Measurements from ENCODE around the gene BSCL2.
A peak's percentile ranks its signal among the peaks of the same experiment; 100 is the strongest.

BSCL2 gene

DNA sequence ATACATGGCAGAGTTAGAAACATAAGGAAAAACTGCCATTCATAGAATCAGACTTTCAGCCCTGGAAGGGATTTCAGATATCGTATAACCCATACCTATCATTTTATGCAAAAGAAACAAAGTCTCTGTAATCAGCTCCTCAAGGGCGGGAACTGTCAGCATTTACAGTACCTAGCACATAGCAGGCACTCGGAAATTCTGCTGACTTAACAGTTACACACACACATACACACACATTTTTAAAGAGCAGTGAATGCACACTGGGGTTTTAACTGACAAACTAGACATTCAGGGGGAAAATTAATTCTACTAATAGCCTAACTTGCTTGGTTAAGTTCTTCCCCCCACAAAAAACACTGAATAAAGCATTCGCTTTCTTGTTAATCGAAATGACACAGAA lies 9.0 kb upstream of the BSCL2 start:
- no peak for DNase-seq (ENCODE audit: low read depth)

DNA sequence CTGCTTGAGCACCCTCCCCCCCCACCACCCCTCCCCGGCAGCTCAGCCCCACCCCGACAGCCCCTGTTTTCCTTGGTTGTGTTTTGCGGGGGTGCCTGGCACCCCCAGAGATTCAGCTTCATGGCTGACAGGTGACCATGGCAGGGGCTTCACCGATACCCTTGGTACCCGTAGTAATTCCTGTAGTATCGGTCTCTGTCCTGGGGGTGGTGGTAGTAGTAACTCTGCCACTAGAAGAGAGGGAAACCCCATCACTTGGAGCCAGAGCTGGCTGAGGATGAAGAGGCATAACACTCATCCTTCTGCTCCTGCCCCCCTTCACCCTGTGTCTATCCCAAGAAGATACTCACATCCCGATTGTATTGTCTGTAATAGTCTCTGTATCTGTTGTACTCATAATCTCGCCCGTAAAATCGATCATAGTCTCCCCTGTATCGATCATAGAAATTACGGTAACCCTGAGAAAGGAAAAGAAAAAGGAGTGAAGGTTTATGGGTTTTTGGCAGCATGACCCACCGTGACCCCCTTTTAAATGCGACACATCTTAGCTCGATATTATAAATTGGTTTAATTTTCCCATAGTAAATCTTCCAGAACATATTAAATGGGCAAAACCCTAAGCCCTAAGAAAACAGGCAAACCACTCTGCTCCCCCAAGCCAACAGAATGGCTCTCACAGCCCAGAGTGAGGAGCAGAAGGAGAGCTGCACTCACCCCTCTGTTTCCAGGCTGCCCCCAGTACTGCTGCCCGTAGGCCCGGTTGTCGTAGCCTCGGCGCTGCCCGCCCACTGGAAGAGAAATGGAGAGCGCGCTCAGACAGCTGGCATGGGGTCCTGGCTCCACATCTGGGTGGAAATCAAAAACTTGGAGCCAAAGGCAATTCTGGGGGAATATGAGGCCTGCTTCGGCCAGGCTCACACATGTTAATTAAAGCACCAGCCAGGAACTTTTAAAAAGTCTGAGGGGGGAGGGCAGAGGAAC lies 8.2 kb upstream of the BSCL2 start:
- no peak overlapping the region for H3K4me3 ChIP-seq (replicated peaks; ENCODE audit: low read depth, low read length)
- DNase-seq (ENCODE audit: low read depth): no peak
- TF ChIP-seq CTCF (IDR thresholded peaks at IDR 0.05; ENCODE audit: low read length, missing control alignments): no peak

More for the DNA sequence above, 9.0 kb upstream of the BSCL2 start:
- H3K4me3 ChIP-seq (replicated peaks; ENCODE audit: low read depth, low read length): no peak overlapping the region
- TF ChIP-seq CTCF (IDR thresholded peaks at IDR 0.05; ENCODE audit: low read length, missing control alignments): no peak

DNA sequence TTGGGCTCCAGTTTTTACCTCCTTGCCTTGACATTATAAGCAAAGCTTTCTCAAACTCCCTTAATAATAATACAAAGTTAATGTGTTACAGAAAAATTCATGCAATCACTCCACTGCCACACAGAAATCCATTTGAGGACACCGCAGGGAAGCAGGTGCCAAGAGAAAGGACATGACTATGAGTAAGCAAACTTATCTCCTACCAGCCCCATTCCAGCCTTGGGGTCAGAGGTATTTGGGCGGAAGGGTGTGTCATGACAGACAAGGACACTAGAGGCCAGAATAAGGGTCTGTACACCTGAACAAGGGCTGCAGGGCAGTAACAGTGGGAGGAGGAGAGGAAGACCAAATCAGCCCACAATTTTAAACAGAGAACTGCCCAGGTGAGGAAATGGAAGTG lies 6.1 kb upstream of the BSCL2 start:
- DNase-seq (ENCODE audit: low read depth): no peak
- no peak overlapping the region for H3K4me3 ChIP-seq (replicated peaks; ENCODE audit: low read depth, low read length)
- no peak for TF ChIP-seq CTCF (IDR thresholded peaks at IDR 0.05; ENCODE audit: low read length, missing control alignments)

DNA sequence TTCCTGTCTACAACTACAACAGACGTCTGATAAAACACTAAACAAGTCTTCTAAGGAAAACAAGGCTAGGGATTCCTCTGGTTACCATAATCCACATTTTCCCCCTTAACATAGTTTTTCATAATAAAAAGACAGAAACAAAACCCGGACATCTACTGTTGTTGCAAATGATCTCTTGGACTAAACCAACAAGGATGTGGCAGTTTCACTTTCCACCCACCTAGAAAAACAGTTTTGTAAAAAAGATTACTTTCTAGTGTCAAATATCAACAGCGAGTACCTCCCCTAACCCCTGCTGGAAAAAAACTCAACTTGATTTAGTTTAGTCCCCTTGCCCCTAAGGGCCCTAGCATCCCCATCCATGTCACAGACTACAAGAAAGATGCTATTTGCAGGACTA lies 5.6 kb upstream of the BSCL2 start:
- TF ChIP-seq CTCF (IDR thresholded peaks at IDR 0.05; ENCODE audit: low read length, missing control alignments): no peak
- no peak overlapping the region for H3K4me3 ChIP-seq (replicated peaks; ENCODE audit: low read depth, low read length)
- DNase-seq (ENCODE audit: low read depth): no peak

GRCh38 chr11:62712276-62712812 lies 5.1 kb upstream of the BSCL2 start:
- DNase-seq (ENCODE audit: low read depth): no peak
- no peak for TF ChIP-seq CTCF (IDR thresholded peaks at IDR 0.05; ENCODE audit: low read length, missing control alignments)
- H3K4me3 ChIP-seq (replicated peaks; ENCODE audit: low read depth, low read length): no peak overlapping the region

DNA sequence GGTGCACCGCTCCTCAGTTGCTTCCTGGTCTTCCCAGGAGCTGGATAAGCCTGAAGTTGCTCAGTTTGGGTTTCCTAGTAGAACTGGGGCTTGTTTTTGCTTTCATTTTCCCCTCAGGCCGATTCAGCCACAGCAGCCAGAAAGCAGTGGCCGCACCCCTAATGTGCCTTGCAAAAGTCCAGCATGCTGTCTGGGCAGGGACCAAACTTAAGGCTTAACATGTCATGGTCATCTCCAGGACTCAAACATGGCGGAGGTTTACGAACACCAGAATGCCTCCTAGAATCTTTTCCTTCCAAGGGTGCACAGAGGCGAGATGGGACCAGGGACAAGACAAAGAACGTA lies 2.7 kb upstream of the BSCL2 start:
- no peak for TF ChIP-seq CTCF (IDR thresholded peaks at IDR 0.05; ENCODE audit: low read length, missing control alignments)
- H3K4me3 ChIP-seq (replicated peaks; ENCODE audit: low read depth, low read length): peak overlapping the region; percentile 58
- peak; percentile 31 for DNase-seq (ENCODE audit: low read depth)

All from fibroblast of pulmonary artery (primary cell).